GM21737 (cell line): Measurements from ENCODE around the gene LPP.

Experiments used
- ATAC-seq: cut with Tn5 transposase; IDR thresholded peaks from one replicate; pipeline ENCODE4 v1.9.1; 2021; ENCODE audit warnings: mild to moderate bottlenecking, moderate library complexity; ENCODE audit not compliant: unreplicated experiment

Gene LPP

GRCh38 chr3:188881954-188882641, 728.1 kb downstream of the LPP start:
- ATAC-seq: no peak

GRCh38 chr3:188884299-188885043, 730.5 kb downstream of the LPP start:
- ATAC-seq: no peak

GRCh38 chr3:188888321-188889053, 734.5 kb downstream of the LPP start:
- no peak for ATAC-seq

GRCh38 chr3:188889054-188889491, 735.1 kb downstream of the LPP start:
- ATAC-seq: no peak

GRCh38 chr3:188890572-188891270, 736.8 kb downstream of the LPP start:
- ATAC-seq: no peak

GRCh38 chr3:188899881-188900280, 745.9 kb downstream of the LPP start:
- ATAC-seq: no peak

- no peak for ATAC-seq
These were observed 746.5 kb downstream of the LPP start for GRCh38 chr3:188900421-188900951.

GRCh38 chr3:188901126-188901525, 747.2 kb downstream of the LPP start:
- ATAC-seq: no peak

- ATAC-seq: no peak
These were observed 747.8 kb downstream of the LPP start for GRCh38 chr3:188901671-188902287.

- ATAC-seq: no peak
These were observed 750.7 kb downstream of the LPP start for GRCh38 chr3:188904670-188905069.

- no peak for ATAC-seq
These were observed 751.6 kb downstream of the LPP start for GRCh38 chr3:188905547-188905946.

GRCh38 chr3:188906236-188906635, 752.3 kb downstream of the LPP start:
- no peak for ATAC-seq

GRCh38 chr3:188908002-188908850, 754.3 kb downstream of the LPP start:
- no peak for ATAC-seq

- no peak for ATAC-seq
These were observed 757.3 kb downstream of the LPP start for GRCh38 chr3:188911026-188911850.

GRCh38 chr3:188913084-188913483, 759.1 kb downstream of the LPP start:
- no peak for ATAC-seq

GRCh38 chr3:188914552-188914951, 760.6 kb downstream of the LPP start:
- no peak for ATAC-seq

- ATAC-seq: no peak
These were observed 761.2 kb downstream of the LPP start for GRCh38 chr3:188915127-188915526.

GRCh38 chr3:188916934-188917401, 763.0 kb downstream of the LPP start:
- ATAC-seq: no peak

- ATAC-seq: no peak
These were observed 764.1 kb downstream of the LPP start for GRCh38 chr3:188918093-188918492.
